HG03039 (cell line): Measurements from ENCODE around the gene IKZF1.
A peak's percentile ranks its signal among the peaks of the same experiment; 100 is the strongest.
"Not testable (repeated sequence)": the region's sequence is repeated elsewhere in the genome, so short reads cannot be mapped to it uniquely, and the experiment has no call there.

ENCODE experiments used
- ATAC-seq: cut with Tn5 transposase; IDR thresholded peaks from one replicate; pipeline ENCODE4 v1.9.1; 2021; ENCODE audit warnings: mild to moderate bottlenecking, moderate library complexity; ENCODE audit not compliant: unreplicated experiment

Gene IKZF1

DNA sequence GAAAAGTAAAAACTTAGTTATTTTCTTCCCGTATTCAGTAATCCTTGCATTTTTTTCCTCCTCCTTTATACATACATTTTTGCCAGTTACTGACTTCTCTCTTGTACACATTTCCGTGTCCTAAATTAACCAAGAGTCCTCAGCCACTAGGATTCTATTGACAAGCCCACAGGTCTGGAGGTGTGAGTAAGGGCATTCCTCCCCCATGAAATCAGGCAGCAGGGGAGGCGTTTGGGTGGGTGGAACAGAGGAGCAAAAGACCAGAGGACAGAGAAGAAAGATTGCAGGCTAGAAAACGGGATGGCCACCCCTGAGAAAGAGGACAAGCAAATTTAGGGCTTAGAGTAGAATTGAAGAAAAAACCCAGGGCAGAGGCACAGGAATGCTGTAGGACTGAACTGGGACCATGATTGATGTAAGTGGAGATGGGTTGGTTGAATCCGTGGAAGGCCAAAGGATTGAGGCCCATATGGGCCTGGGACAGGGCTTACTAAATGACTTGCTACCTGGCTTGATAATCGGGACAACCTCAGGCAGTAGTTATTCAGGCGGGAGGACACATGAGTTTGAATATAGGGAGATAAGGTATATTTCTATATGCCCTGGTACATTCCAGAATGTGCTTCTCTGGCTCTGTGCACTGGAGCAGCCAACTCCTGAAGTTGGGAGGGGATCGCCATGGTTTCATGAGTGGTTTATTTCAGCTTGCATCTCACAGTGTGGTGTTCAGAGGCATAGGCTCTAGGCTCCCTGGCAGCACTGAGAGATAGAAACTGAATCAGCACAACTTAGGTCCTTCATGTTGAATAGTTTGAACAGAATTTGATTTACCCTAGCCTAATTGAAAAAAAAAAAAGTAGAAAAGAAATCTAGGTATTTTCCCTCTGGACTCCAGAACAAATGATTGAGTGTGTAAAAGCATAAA lies 28.0 kb downstream of the IKZF1 start:
- ATAC-seq, result no peak

DNA sequence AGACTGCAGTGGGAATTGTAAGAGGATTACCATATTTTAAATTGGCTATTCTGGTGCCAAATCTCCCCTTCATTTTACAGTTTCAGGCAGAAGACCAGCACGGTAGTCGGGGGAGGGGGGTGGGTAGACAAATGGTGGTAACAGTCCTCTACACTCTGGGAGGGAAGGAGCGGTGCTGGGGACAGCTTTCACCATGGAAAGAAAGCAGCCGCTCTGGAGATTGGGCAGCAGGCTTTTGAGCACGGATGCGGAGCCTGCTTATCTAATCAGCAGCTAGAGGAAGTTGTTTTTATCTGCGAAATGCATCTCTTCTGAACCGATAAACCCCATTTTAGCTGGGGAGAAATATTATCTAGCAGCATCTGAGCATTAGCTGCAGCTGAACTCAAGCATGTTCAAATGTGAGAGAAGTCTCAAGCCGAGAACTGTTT lies 28.7 kb downstream of the IKZF1 start:
- ATAC-seq, result no peak

GRCh38 chr7:50334341-50334994 lies 30.0 kb downstream of the IKZF1 start:
- no peak for ATAC-seq

DNA sequence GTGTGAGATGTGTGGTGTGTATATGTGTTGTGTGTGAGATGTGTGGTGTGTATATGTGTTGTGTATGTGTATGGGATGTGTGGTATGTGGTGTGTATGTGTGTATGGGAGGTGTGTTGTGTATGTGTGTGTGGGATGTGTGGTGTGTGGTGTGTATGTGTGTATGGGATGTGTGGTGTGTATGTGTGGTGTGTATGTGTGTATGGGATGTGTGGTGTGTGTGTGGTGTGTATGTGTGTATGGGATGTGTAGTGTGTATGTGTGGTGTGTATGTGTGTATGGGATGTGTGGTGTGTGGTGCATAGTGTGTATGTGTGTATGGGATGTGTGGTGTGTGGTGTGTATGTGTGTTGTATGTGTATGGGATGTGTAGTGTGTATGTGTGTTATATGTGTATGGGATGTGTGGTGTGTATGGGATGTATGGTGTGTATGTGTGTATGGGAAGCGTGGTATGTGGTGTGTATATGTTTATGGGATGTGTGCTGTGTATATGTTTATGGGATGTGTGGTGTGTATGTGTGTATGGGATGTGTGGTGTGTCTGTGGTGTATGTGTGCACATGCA lies 30.8 kb downstream of the IKZF1 start:
- no peak for ATAC-seq

DNA sequence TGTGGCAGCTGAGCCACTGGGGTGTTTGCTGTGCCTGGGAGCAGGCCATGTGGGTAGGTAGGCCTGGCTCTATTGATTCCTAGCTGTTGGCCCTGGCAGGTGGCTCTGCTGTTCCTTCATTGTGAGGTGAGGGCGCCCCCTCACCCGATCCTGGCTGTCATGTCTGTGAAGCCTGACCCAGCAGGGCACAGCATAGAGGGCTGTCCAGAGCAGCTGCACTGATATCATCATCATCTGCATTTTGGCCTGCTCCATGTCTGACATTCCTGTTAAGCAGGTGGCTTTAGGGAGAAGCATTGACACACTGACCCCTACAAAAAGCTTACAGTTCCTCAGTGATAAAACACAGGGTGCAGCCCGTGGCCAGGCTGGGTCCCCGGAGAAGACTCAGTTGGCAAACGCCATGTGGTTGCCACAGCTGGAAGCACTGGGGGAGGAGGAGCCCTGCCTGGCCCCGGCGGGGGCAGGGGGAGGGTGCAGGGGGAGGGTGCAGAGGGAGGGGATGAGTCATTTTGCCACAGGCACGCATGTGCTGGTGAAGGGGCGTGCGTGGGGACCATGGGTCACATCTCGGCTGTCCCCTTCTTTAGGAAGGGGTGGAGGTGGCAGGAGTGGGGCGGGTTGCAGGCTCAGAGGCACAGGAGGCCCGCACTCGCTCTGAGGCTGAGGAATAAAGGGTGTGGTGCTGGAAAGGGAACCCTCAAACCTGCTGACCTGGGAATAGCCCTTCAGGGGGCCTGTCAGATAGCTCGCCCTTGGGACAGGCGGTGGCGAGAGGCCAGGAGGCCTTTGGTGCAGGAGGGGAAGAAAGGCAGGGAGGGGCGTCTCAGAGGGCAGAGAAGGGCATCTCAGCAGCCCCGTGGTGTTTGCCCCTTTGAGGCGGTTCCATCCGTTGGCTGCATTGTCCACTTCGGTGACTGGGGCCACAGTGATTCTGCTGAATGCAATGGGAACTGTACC lies 31.6 kb downstream of the IKZF1 start:
- ATAC-seq, result peak; percentile 23

GRCh38 chr7:50336894-50337703 lies 32.6 kb downstream of the IKZF1 start:
- no peak for ATAC-seq

DNA sequence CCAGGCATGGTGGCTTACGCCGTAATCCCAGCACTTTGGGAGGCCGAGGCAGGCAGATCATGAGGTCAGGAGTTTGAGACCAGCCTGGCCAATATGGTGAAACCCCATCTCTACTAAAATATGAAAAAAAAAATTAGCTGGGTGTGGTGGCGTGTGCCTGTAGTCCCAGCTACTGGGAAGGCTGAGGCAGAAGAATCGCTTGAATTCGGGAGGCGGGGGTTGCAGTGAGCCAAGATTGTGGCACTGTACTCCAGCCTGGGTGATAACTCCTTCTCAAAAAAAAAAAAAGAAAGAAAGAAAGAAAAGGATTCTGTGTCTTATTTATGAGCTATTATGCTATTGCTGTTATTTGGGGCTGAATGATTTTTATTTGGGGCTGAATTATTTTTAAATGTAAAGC lies 35.0 kb downstream of the IKZF1 start:
- not testable (repeated sequence) for ATAC-seq

- no peak for ATAC-seq
These were observed 35.5 kb downstream of the IKZF1 start for GRCh38 chr7:50339990-50340500.

DNA sequence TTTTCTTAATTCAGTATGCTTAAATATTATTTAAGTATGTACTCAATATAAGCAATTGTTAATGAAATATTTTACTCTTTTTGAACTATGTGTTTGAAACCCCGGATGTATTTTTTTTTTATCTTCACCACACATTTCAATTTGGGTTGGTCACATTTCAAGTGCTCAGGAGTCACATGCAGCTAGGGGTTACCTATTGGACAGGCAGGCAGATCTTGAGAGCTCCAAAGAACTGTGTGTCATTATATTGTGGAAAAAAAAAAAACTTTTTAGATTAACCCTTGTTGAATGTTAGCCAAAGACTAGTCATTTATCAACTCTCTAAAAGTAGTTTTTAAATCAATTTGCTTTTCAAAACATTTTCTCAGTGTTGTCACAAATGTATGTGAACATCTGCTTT lies 37.2 kb downstream of the IKZF1 start:
- no peak for ATAC-seq

DNA sequence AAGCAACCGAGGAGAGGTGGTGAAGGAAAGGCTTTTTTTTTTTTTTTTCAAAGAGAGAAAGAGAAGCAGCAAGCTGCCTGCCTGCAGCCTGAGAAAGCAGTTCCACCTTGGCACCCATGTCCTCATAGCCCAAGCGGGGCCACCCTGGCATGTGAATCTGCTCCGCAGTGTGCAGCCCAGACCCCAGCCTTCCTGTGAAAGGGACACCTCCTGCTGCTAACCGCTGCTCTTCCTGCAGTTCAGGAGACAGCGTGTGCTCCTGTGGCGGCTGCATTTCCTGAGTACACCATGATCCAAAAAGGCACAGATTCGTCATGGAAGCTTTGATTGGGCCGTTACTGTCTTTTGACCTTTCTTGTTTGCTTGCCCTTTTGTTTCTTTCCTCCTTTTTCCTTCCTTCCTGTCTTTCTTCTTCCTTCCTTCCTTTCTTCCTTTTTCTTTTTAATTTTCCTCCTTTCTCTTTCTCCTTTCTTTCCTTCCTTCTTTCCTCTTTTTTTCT lies 38.1 kb downstream of the IKZF1 start:
- ATAC-seq, result no peak

- no peak for ATAC-seq
These were observed 42.3 kb downstream of the IKZF1 start for GRCh38 chr7:50346545-50347497.

- ATAC-seq, result no peak
These were observed 43.2 kb downstream of the IKZF1 start for GRCh38 chr7:50347693-50348092.

- no peak for ATAC-seq
These were observed 44.1 kb downstream of the IKZF1 start for GRCh38 chr7:50348469-50349162.

DNA sequence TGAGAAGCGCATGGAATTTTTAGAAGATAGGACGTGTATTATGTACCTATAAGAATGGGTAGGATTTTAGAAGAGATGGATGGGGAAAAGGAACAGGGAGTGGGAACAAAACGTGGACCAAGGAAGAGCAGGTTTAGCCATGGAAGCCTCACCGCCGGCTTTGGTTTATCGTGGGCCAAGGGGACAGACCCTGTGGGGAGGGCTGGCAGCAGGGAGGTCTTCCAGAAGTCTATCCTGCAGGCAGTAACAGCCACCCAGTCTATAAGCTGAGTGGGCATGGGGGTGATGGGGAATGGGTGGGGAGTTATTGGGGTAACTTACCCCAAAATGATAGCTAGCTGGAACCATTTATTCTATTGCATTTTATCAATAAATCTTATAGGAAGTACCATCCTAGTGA lies 44.9 kb downstream of the IKZF1 start:
- ATAC-seq, result no peak

DNA sequence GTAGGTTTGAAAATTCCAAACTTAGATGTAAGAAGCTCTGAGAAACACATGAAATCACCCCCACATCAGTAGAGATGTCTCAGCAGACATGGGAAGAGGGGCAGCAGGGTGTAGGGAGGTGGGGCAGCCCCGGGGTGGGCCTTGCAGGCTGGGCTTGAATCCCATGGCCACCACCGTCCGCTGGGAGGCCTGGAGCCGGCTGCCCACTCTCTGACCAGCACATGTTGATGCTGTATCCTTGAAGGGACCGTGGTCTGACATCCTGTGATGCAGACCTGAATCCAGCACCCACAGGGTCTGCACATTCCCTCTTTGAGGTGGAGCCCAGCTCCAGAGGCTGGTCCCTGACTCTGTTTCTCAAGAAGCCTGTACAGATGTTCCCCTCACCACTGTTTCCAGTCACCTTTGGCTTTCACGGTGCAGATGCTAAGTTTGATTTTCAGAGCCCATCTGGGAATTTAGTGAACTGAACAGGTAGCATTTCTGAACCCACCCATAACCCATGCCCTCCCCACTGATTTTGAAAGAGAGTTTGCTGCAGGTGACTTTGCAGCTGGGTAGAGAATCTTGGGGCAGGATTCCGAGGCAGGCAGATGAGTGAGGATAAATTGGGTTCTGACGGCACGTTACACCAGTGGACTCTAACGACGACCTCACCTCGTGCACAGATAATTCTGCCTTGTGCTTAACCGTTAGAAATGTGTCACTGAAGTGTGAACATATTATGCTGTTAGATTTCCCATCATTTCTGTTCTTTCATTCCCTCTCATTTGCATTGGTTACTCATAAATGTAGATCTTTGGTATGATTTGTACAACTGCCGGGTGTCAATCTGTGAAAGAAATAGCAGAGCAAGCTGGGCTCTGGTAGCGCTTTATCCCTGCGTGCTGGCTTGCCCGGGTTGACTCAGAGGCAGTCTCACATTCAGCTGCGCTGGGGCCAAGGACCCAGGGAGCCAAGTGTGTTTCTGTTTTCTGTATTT lies 45.7 kb downstream of the IKZF1 start:
- ATAC-seq, result peak; percentile 83

- ATAC-seq, result no peak
These were observed 46.8 kb downstream of the IKZF1 start for GRCh38 chr7:50351267-50351666.

- peak; percentile 68 for ATAC-seq
These were observed 47.8 kb downstream of the IKZF1 start for GRCh38 chr7:50352282-50352681.
